Stomach smooth muscle (tissue), 2 donors: ENCODE measurements around the gene KCNJ10.

Experiments
- H3K27ac ChIP-seq: one replicate; pipeline ENCODE4 v1.7.0; 2013; ENCODE audit warnings: mild to moderate bottlenecking, low read length, inconsistent platforms
- H3K27me3 ChIP-seq, 2 donors: one replicate each; pipeline ENCODE4 v1.7.0; 2013; ENCODE audit warnings: low read length in 2 of 2; ENCODE audit not compliant: insufficient read depth in 2 of 2, control insufficient read depth in 1 of 2
- H3K36me3 ChIP-seq, 2 donors: one replicate each; pipeline ENCODE4 v1.7.0; 2013; ENCODE audit warnings: low read length in 2 of 2; ENCODE audit not compliant: control insufficient read depth in 2 of 2, insufficient read depth in 2 of 2
- H3K4me1 ChIP-seq: one replicate; pipeline ENCODE4 v1.7.0; 2013; ENCODE audit warnings: low read length; ENCODE audit not compliant: control insufficient read depth, insufficient read depth
- H3K4me3 ChIP-seq, 2 donors: one replicate each; pipeline ENCODE4 v1.7.0; 2013; ENCODE audit warnings: low read length in 2 of 2
- H3K9ac ChIP-seq, 2 donors: one replicate each; pipeline ENCODE4 v1.7.0; 2013; ENCODE audit warnings: low read length in 2 of 2, mild to moderate bottlenecking in 1 of 2
- H3K9me3 ChIP-seq, 2 donors: one replicate each; pipeline ENCODE4 v1.7.0; 2013; ENCODE audit warnings: low read length in 2 of 2; ENCODE audit not compliant: control insufficient read depth in 2 of 2
- donor health status: healthy.
- donor health status: Pancreatic carcinoma.

KCNJ10 gene

GRCh38 chr1:160020196-160020595 lies 49.8 kb downstream of the KCNJ10 start:
- no peaks in the 10 kb centered on the region for H3K9me3 ChIP-seq
- H3K27ac ChIP-seq = no peak overlapping the region
- H3K4me3 ChIP-seq = no peak overlapping the region
- H3K27me3 ChIP-seq = no peaks in the 10 kb centered on the region
- H3K36me3 ChIP-seq = no peaks in the 10 kb centered on the region
- H3K4me1 ChIP-seq = no peaks in the 10 kb centered on the region
- no peak overlapping the region for H3K9ac ChIP-seq

- no peaks in the 10 kb centered on the region for H3K4me1 ChIP-seq
- H3K9ac ChIP-seq = no peak overlapping the region
- no peaks in the 10 kb centered on the region for H3K9me3 ChIP-seq
- H3K36me3 ChIP-seq = no peaks in the 10 kb centered on the region
- no peaks in the 10 kb centered on the region for H3K27me3 ChIP-seq
- H3K4me3 ChIP-seq = no peak overlapping the region
- no peak overlapping the region for H3K27ac ChIP-seq
Measured at GRCh38 chr1:160018900-160019299, 51.1 kb downstream of the KCNJ10 start.

GRCh38 chr1:160018347-160018746 lies 51.6 kb downstream of the KCNJ10 start:
- H3K27ac ChIP-seq = no peak overlapping the region
- no peaks in the 10 kb centered on the region for H3K9me3 ChIP-seq
- H3K4me1 ChIP-seq = no peaks in the 10 kb centered on the region
- no peak overlapping the region for H3K4me3 ChIP-seq
- no peak overlapping the region for H3K9ac ChIP-seq
- H3K36me3 ChIP-seq = no peaks in the 10 kb centered on the region
- no peaks in the 10 kb centered on the region for H3K27me3 ChIP-seq

GRCh38 chr1:160017592-160017991 lies 52.4 kb downstream of the KCNJ10 start:
- Histone ChIP-seq H3K9ac (no peak overlapping the region), H3K9me3 (no peaks in the 10 kb centered on the region), H3K36me3 (no peaks in the 10 kb centered on the region), H3K27ac (no peak overlapping the region), H3K27me3 (no peaks in the 10 kb centered on the region), H3K4me1 (no peaks in the 10 kb centered on the region), H3K4me3 (no peak overlapping the region)

- Histone ChIP-seq H3K27me3 (no peaks in the 10 kb centered on the region), H3K36me3 (no peaks in the 10 kb centered on the region), H3K27ac (no peak overlapping the region), H3K4me1 (no peaks in the 10 kb centered on the region), H3K9me3 (no peaks in the 10 kb centered on the region), H3K4me3 (no peak overlapping the region), H3K9ac (no peak overlapping the region)
Measured at GRCh38 chr1:160011781-160012180, 58.2 kb downstream of the KCNJ10 start.

GRCh38 chr1:160009801-160010200 lies 60.2 kb downstream of the KCNJ10 start:
- no peak overlapping the region for H3K27ac ChIP-seq
- peaks cover 0 to 3% of the 10 kb centered on the region in 2 donors for H3K27me3 ChIP-seq
- H3K4me3 ChIP-seq = no peak overlapping the region
- no peaks in the 10 kb centered on the region for H3K9me3 ChIP-seq
- no peaks in the 10 kb centered on the region for H3K4me1 ChIP-seq
- no peaks in the 10 kb centered on the region for H3K36me3 ChIP-seq
- no peak overlapping the region for H3K9ac ChIP-seq

GRCh38 chr1:160009081-160009480 lies 60.9 kb downstream of the KCNJ10 start:
- Histone ChIP-seq H3K27me3 (peaks cover 0 to 5% of the 10 kb centered on the region in 2 donors), H3K4me3 (no peak overlapping the region), H3K36me3 (no peaks in the 10 kb centered on the region), H3K9me3 (no peaks in the 10 kb centered on the region), H3K27ac (no peak overlapping the region), H3K4me1 (no peaks in the 10 kb centered on the region), H3K9ac (no peak overlapping the region)

- Histone ChIP-seq H3K27me3 (peaks cover 0 to 5% of the 10 kb centered on the region in 2 donors), H3K9ac (no peak overlapping the region), H3K36me3 (no peaks in the 10 kb centered on the region), H3K27ac (no peak overlapping the region), H3K4me3 (no peak overlapping the region), H3K4me1 (no peaks in the 10 kb centered on the region), H3K9me3 (no peaks in the 10 kb centered on the region)
Measured at GRCh38 chr1:160007577-160008200, 62.3 kb downstream of the KCNJ10 start.

GRCh38 chr1:160006312-160006940 lies 63.5 kb downstream of the KCNJ10 start:
- Histone ChIP-seq H3K4me3 (no peak overlapping the region), H3K27ac (no peak overlapping the region), H3K9ac (no peak overlapping the region), H3K27me3 (peaks cover 2 to 5% of the 10 kb centered on the region in 2 donors), H3K4me1 (no peaks in the 10 kb centered on the region), H3K36me3 (no peaks in the 10 kb centered on the region), H3K9me3 (no peaks in the 10 kb centered on the region)

- H3K27me3 ChIP-seq = peaks cover 2 to 5% of the 10 kb centered on the region in 2 donors
- no peaks in the 10 kb centered on the region for H3K9me3 ChIP-seq
- no peaks in the 10 kb centered on the region for H3K36me3 ChIP-seq
- H3K9ac ChIP-seq = no peak overlapping the region
- H3K4me1 ChIP-seq = no peaks in the 10 kb centered on the region
- H3K27ac ChIP-seq = no peak overlapping the region
- H3K4me3 ChIP-seq = no peak overlapping the region
Measured at GRCh38 chr1:160005070-160005469, 64.9 kb downstream of the KCNJ10 start.

- H3K4me1 ChIP-seq = no peaks in the 10 kb centered on the region
- no peaks in the 10 kb centered on the region for H3K9me3 ChIP-seq
- no peaks in the 10 kb centered on the region for H3K36me3 ChIP-seq
- no peak overlapping the region for H3K9ac ChIP-seq
- H3K4me3 ChIP-seq = no peak overlapping the region
- H3K27me3 ChIP-seq = peaks cover 2 to 5% of the 10 kb centered on the region in 2 donors
- H3K27ac ChIP-seq = no peak overlapping the region
Measured at GRCh38 chr1:160004425-160004824, 65.5 kb downstream of the KCNJ10 start.
